Left ventricle myocardium superior (tissue), 1 donor: ENCODE data around the gene MUC6. TPM values are rescaled to one million over a fixed set of nuclear protein-coding genes. Genes with fewer than 3 reads are reported as not detected.

Source experiments
- ATAC-seq: fragments of 200-7000 bp; cut with Tn5 transposase; one replicate; pipeline ENCODE4 v1.9.1; 2020; ENCODE audit warnings: mild to moderate bottlenecking, moderate library complexity
- DNase-seq: peaks from one replicate; pipeline ENCODE4 v3.0.0-alpha.2; 2020
- intact Hi-C: fragments of 100-400 bp; cut with micrococcal nuclease; formaldehyde crosslinking; loops from one replicate; pipeline ENCODE4 v1.11.0; 2022
- total RNA-seq: library from RNA; stranded (reverse); fragmentation: NEBNext Ultra II Directional; extraction: Animal tissue kit (Norgen Biotek cat#: 25700); gene quantifications from one replicate; pipeline ENCODE4 v1.2.1, GENCODE V29; 2021
- donor health status: DM: no; HTN: yes; CAD: no; lungs with severe emphysema.

The MUC6 gene
- total RNA-seq, 1 donor from 2014 or later = not detected

- DNase-seq (peak; percentile 29), ATAC-seq (peak; percentile 12)
- intact Hi-C loops = no loop called here
Observed at GRCh38 chr11:1041936-1042608, 5.6 kb upstream of the MUC6 start.

- intact Hi-C loops = no loop called here
- ATAC-seq (no peak), DNase-seq (peak; percentile 11)
Observed at GRCh38 chr11:1041471-1041870, 5.0 kb upstream of the MUC6 start.

- ATAC-seq = no peak
- intact Hi-C loops = no loop called here
- peak; percentile 19 for DNase-seq
Observed at GRCh38 chr11:1041149-1041467, 4.6 kb upstream of the MUC6 start.

- intact Hi-C loops = no loop called here
- DNase-seq = peak; percentile 11
- no peak for ATAC-seq
Observed at GRCh38 chr11:1040428-1041148, 4.1 kb upstream of the MUC6 start.

- intact Hi-C loops = no loop called here
- ATAC-seq = no peak
- peak; percentile 23 for DNase-seq
Observed at GRCh38 chr11:1039481-1040427, 3.2 kb upstream of the MUC6 start.

- intact Hi-C loops = no loop called here
- DNase-seq (no peak), ATAC-seq (no peak)
Observed at GRCh38 chr11:1038921-1039320, 2.4 kb upstream of the MUC6 start.

- ATAC-seq (no peak), DNase-seq (no peak)
- intact Hi-C loops = no loop called here
Observed at GRCh38 chr11:1038361-1038760, 1.8 kb upstream of the MUC6 start.

- intact Hi-C loops = no loop called here
- ATAC-seq (no peak), DNase-seq (no peak)
Observed at GRCh38 chr11:1037506-1038055, 1.1 kb upstream of the MUC6 start.

- no peak for ATAC-seq
- no peak for DNase-seq
- intact Hi-C loops = no loop called here
Observed at GRCh38 chr11:1036931-1037330, 413 bp upstream of the MUC6 start.

GRCh38 chr11:1035577-1036283 is 788 bp downstream of the MUC6 start:
- intact Hi-C loops = no loop called here
- DNase-seq (no peak), ATAC-seq (no peak)

GRCh38 chr11:1034456-1035295 is 1.8 kb downstream of the MUC6 start:
- no peak for DNase-seq
- intact Hi-C loops = no loop called here
- ATAC-seq = no peak

GRCh38 chr11:1034001-1034400 is 2.5 kb downstream of the MUC6 start:
- ATAC-seq (no peak), DNase-seq (no peak)
- intact Hi-C loops = no loop called here

- ATAC-seq (no peak), DNase-seq (no peak)
- intact Hi-C loops = no loop called here
Observed at GRCh38 chr11:1033016-1033798, 3.3 kb downstream of the MUC6 start.

- ATAC-seq = no peak
- intact Hi-C loops = no loop called here
- DNase-seq = no peak
Observed at GRCh38 chr11:1032310-1032891, 4.1 kb downstream of the MUC6 start.

- intact Hi-C loops = no loop called here
- ATAC-seq (no peak), DNase-seq (no peak)
Observed at GRCh38 chr11:1031121-1031899, 5.2 kb downstream of the MUC6 start.

- no peak for ATAC-seq
- DNase-seq = no peak
- intact Hi-C loops = no loop called here
Observed at GRCh38 chr11:1030556-1030955, 6.0 kb downstream of the MUC6 start.

GRCh38 chr11:1030086-1030485 is 6.4 kb downstream of the MUC6 start:
- intact Hi-C loops = no loop called here
- no peak for ATAC-seq
- DNase-seq = no peak
